ENCODE data around the gene SMARCD1.
"Not testable (repeated sequence)": the region's sequence is repeated elsewhere in the genome, so short reads cannot be mapped to it uniquely, and the experiment has no call there.

The SMARCD1 gene

DNA sequence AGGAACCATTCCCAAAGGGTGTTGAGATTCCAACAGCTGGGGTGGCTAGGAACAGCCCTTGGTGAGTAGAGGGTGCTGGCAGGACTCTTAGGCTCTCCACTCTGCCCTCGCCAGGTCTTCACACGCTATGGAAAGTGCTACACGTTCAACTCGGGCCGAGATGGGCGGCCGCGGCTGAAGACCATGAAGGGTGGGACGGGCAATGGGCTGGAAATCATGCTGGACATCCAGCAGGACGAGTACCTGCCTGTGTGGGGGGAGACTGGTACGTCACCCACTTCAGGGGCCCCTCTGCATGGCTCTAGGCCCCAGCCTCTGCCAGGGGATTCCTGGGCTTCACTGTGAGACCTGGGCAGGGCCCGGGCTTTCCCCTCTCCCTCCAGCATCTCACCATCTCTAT, 8.0 kb upstream of the SMARCD1 start:
- no peak for DNase-seq (ENCODE audit: low spot score)

DNA sequence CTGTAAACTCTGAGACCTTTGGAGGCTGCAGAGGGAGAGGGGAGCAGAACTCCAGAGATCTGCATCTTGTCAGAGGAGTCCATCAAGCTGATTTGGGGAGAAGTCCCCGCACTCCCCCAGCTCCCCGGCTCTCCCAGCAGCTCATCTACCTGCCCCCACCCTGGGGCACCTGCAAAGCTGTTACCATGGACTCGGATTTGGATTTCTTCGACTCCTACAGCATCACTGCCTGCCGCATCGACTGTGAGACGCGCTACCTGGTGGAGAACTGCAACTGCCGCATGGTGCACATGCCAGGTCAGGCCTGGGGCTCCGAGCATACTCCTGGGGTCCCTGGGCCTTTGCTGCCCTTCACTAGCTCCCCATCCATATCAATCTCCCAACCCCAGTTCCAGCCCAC, 6.9 kb upstream of the SMARCD1 start:
- DNase-seq (ENCODE audit: low spot score): no peak

DNA sequence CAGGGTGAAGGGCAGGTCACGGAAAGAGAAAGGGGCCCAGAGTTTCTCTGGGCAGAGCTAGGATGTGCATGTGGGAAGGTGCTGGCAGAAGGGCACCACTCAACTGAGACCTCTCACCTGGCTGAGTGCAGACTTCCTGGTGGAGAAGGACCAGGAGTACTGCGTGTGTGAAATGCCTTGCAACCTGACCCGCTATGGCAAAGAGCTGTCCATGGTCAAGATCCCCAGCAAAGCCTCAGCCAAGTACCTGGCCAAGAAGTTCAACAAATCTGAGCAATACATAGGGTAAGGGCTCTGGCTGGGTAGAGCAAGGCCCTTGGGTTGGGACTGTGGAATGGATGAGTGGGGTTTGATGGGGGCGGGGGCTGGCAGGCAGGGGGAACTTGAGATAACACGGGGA, 5.4 kb upstream of the SMARCD1 start:
- DNase-seq (ENCODE audit: low spot score): no peak

DNA sequence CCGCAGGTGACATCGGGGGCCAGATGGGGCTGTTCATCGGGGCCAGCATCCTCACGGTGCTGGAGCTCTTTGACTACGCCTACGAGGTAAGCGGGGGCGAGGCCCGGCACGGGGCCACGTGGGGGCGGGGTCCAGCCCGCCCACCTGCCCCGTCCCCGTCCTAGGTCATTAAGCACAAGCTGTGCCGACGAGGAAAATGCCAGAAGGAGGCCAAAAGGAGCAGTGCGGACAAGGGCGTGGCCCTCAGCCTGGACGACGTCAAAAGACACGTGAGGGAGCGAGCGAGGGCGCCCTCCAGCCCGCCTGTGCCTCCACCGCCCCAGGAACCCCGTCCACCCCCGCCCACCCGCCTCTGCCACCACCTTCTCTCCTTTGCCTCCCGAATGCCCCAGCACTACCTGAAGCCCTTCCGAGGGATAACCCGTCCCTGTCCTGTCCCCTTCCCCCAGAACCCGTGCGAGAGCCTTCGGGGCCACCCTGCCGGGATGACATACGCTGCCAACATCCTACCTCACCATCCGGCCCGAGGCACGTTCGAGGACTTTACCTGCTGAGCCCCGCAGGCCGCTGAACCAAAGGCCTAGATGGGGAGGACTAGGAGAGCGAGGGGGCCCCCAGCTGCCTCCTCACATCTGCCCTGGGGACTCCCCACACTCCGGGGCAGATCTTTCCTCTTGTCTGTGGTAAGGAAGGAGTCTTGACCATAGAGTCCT, 3.9 kb upstream of the SMARCD1 start:
- no peak for DNase-seq (ENCODE audit: low spot score)

DNA sequence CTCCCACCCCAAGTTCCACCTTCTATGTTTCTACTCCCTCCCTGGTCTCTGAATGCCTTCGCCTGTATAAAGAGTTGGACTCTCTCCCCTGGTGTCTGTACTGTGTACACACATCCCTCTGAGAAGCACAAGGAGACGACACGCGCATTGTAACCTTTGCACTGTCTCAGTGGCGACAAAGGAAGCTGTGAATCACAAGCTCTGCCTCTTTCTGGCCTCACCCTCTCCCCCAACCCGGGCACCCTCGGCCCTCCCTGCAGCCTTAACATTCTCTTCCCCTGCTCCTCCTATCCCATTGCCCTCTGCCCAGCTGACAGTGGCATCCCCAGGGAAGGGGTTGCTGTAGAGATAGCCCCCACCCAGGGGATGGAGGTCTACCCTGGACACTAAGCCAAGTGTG, 2.5 kb upstream of the SMARCD1 start:
- no peak for DNase-seq (ENCODE audit: low spot score)

DNA sequence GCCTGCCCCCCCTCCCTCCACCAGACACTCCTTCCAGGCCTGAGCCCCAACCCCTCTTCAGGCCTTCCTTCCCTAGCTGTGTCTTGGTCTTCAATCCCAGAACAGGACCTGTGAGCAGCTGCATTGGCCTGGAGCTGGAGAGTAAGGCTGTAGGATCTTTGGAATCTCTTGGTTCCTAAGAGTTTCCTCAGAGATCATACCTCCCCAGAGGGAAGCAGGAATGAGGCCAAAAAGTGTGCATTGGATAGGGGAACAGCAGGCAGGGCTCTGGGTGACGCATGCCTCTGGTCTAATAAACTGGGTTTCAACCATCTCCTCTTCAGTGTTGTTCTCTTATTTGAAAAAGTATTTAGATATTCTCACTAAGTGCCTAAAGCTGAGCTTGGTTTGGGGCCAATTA, 1.8 kb upstream of the SMARCD1 start:
- no peak for DNase-seq (ENCODE audit: low spot score)

DNA sequence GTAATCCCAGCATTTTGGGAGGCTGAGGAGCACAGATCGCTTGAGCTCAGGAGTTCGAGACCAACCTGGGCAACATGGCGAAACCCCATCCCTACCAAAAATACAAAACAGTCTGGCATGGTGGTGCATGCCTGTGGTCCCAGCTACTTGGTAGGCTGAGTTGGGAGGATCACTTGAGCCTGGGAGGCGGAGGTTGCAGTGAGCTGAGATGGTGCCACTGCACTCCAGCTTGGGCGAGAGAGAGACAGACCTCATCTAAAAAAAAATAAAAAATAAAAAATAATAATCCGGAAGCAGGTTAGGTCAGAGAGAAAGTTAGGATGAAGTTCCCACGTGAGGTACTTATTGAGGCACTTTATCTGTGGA, 750 bp upstream of the SMARCD1 start:
- DNase-seq (ENCODE audit: low spot score): not testable (repeated sequence)

DNA sequence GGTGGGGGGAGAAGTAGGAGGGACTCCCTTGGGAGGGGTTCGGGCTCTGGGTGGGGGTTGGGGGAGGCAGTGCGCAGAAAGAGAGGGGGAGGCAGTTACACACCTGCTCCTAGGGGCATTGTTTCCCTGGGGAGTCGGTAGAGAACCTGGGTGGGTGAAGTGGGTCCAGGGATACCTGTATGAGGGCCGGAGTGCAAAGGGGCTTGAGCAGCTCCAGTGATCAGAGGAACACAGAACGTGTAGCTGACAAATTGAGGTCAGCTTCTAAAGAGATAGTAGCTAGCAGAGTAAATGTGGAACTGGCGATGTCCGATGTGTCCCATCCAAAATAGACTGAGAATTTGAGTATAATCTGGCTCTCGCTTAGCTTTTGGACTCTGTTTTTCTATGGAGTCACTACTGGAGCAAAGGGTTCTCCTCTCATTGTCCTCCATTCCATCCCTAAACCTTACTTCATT, 502 bp downstream of the SMARCD1 start:
- no peak for DNase-seq (ENCODE audit: low spot score)

DNA sequence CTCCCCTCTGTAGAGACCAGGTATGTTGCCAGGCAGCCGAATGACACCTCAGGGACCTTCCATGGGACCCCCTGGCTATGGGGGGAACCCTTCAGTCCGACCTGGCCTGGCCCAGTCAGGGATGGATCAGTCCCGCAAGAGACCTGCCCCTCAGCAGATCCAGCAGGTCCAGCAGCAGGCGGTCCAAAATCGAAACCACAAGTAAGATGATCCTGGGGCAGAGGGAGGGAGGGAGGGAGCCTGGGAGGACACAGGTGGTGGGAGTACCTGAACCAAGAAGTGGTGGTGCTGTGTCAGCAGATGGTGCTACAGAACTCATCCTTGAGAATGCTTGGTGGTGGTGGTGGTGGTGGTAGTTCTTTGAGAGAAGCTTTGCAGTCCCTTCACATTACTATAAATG, 1.0 kb downstream of the SMARCD1 start:
- no peak for DNase-seq (ENCODE audit: low spot score)

DNA sequence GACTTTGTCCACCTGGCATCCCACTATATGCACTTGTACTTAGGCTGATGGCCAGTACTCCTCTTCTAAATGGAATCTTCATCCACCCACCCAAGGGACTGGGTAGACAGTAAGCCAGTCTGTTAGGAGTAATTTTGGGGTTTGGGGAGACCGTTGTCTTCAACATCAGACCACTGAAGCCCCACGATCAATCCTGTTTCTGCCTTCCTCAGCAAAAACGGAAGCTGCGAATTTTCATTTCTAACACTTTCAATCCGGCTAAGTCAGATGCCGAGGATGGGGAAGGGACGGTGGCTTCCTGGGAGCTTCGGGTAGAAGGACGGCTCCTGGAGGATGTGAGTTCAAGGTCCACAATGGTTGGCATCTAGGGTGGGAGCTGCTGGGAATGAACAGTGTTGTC, 2.0 kb downstream of the SMARCD1 start:
- no peak for DNase-seq (ENCODE audit: low spot score)

DNA sequence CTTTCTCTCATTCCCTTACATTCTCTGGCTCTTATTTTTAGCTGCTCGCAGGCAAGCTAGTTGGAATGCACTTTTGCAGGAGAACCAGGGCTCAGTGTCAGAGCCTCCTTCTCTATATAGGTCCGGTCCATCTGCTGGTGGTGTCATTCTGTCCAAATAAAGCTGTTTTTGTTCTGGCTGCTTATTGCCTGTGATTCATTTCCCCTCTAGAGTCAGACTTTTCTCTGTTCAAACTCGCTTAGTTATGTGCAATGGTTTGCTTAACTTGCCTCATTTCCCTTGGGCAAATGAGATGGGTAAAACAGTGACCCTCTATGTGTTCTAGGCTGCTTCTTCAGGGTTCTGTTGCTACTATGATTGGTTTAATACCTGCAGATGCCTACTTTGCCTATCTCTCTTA, 2.9 kb downstream of the SMARCD1 start:
- DNase-seq (ENCODE audit: low spot score): peak; percentile 40

DNA sequence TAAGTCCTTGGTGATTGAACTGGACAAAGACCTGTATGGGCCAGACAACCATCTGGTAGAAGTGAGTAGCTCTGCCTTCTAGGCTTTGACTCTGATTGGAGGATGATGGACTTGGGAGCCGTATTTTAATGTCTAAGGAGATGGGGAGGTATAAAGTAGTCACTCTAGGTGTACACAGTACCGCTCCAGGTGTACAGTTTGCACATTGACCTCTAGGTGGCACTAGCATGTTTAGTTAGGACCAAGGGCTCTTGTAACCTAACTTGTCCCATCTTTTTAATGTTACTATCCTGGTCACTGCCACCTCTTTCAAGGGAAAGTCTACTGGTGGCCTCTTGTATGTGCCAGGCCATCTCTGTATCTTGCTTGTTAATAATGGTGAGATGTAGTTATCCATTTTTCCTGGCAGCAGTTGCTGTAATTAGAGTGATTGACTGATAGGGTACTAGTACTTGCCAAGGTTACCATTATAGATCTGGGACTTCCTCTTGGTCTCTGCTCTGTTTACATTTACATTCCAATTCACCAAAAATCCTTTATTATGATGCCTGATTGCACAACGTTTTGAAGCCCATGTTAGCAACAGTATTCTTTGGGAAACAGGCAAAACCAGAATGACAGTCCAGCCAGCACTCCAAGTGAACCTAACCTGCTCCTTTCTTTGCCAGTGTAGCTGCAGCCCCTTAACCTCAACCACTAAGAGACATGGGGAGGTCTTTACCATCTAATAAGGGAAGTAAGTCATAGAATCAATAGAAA, 3.6 kb downstream of the SMARCD1 start:
- peak; percentile 49 for DNase-seq (ENCODE audit: low spot score)

DNA sequence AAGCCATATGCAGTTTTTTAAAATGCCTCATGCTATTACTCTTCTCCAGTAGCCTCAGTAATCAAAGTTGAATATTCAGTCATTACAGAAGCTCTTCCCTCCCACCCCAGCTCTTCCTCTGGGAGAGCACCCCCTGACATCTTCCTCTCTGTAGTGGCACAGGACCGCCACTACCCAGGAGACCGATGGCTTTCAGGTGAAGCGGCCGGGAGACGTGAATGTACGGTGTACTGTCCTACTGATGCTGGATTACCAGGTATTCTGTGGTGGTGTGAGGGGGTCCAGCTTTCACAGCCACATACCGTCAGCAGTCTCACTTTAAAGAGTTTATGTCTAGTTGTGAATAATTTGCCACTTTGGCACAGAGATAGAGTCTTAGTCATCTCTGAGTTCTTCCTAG, 4.6 kb downstream of the SMARCD1 start:
- no peak for DNase-seq (ENCODE audit: low spot score)

DNA sequence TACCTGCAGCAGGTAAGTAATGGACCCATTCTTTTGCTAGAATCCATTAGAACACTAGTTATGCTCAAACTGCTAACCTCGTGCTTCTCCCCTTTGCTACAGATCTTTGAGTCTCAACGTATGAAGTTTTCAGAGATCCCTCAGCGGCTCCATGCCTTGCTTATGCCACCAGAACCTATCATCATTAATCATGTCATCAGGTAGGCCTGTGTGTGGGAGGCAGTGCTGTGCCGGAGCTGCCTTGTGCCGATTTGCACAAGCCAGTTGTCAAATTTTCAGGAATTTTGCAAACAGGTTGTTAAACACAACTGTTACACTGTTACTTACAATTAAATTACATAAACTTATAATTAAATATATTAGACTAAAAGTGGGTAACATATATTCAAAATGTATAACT, 5.2 kb downstream of the SMARCD1 start:
- DNase-seq (ENCODE audit: low spot score): no peak

DNA sequence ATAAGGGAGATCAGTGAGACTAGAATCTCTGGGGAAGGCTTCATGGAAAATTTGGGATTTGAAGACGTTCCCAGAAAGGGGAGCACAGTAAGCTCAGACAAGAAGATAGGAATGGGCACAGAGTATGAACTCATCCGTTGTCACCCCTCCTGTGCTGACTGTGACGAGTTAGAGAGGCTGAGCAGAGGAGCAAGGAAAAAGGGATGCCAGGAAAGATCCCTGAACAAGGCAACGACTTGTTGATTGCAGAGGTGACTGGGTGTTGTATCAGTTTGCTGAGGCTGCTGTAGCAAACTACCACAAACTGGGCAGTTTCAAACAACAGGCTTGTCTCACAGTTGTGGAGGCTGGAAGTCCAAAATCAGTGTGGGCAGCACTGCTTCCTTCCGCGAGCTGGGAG, 12.8 kb downstream of the SMARCD1 start:
- DNase-seq (ENCODE audit: low spot score): no peak

DNA sequence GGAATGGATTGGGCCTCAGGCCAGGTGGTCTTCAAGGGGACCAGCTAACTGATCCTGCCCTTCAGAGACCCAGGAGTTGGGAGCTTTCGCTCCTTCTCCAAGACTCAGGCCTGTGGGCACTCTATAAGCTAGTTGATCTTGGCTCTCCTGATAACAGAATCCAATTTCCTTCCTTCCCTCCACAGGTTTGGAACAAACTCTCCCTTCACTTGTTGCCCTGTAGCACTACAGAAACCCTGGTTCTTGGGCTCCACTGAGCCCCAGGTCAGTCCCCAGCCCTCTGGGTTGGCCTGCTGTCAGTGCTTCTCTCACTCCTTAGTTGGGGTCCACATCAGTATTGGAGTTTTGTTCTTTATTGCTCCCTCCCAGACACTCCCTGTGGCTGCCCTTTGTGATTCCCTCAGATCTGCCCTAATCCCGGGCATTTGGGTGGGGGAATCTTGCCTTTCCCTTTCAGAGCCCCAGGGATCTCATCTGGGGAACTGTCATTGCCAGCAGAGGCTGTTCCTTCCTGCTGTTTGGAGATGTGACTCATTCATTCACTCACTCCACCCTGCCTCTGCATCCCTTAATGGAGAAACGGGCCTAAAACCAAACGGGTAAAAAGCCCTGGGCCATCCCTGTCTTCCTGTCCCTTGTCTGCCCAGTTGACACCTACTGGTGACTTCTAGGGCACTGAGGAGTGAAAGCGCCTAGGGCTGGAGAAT, 14.3 kb downstream of the SMARCD1 start:
- peak; percentile 81 for DNase-seq (ENCODE audit: low spot score)

DNA sequence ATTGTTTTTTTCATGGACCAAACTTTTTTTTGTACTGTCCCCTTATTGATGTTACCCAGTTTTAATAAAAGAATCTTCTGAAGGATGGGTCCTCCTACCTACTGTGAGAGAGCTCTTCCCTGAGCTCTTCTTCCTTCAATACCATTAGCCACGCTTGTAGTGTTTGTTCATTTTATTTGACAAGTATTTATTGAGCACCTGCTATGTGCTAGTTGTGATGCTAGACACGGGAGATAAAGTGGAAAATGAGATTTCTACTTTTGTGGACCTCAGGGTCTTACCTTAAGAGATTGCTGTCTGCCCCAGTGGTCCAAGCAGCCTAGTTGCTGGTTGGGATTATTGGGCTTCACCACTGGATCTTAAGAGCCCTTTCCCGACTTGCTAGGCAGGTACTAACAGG, 15.4 kb downstream of the SMARCD1 start:
- DNase-seq (ENCODE audit: low spot score): no peak

DNA sequence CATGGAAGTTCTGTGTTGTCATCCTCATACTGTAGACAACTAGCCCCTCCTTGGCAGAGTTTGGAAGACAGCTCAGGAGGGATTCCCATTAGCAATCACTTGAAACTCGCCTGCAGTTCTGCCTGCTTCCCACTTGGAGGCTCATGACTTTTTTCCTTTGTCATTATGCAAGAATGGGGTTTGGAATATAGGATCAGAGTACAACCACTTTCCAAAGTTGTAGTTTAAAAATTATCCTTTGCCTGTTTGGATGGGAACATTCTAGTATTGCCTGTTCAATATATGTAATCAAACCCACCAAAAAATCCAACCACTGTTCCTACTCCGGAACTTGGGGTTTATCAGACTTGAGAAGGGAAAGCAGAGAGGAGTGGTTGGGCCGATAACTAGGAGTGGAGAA, 16.5 kb downstream of the SMARCD1 start:
- peak; percentile 58 for DNase-seq (ENCODE audit: low spot score)

DNA sequence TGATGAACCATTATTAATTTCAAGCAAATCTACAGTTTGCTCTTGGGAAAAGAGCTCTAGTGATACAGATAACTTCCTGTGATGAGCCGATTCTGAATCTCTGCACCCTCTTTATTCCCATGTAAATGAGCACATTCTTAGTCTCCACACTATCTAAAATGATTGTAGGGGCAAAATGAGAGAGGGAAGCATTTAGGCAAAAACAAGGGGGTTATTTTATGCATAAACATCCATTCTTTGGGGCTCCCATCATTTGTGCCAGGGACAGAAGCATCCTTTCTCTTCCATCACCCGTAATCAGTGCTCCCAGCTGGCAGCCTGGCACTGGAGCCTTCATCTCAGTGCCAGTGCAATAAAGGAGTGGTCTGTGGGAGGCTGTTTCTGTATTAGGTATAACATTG, 17.0 kb downstream of the SMARCD1 start:
- no peak for DNase-seq (ENCODE audit: low spot score)

DNA sequence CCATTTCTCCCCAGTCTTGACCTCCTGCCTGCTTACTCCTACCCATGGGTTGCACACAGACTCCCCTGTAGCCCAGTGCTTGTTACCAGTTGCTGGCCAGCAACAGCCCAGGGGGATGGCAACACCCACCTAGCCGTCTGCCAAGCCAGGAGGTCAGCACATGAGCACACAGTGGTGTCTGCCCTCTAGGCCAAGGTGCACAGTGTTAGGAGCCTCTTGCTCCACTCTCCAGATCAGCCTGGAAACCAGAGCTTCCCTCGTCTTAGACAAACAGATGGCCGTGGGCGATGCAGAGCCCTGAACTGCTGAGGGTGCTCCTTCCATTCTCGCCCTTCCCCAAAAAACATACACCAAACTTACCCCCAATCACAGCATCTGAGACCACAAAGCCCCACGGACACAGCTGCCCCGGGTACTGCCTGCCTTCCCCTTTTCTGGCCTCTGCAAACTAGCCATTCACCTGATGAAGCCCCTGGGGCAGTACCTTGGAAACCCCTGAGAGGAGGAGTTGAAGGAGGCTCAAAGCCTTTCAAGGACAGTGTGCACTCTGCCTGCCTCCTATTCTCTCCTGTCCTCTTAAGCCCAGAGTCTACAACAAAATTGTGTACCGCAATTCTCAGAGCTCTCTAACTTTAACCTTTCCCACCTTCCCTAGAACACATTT, 17.6 kb downstream of the SMARCD1 start:
- no peak for DNase-seq (ENCODE audit: low spot score)

DNA sequence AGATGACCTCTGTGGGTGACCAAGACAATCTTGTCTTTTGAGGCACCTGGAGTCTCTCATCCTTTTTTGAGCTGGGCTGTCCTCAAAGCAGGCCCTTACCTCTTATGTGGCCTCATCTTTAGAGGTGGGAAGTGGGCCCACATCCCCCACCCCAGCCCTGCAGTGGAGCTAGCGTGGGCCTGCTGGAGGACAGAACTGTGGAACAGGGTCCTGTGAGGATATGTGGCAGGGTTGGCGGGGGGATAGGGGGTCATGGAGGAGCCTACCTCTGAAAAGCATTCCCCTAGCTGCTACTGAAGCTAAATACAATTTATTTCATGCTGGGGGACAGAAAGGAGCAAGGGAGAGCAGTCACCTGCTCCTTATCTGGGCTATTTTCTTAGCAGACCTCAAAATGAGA, 18.2 kb downstream of the SMARCD1 start:
- DNase-seq (ENCODE audit: low spot score): no peak

DNA sequence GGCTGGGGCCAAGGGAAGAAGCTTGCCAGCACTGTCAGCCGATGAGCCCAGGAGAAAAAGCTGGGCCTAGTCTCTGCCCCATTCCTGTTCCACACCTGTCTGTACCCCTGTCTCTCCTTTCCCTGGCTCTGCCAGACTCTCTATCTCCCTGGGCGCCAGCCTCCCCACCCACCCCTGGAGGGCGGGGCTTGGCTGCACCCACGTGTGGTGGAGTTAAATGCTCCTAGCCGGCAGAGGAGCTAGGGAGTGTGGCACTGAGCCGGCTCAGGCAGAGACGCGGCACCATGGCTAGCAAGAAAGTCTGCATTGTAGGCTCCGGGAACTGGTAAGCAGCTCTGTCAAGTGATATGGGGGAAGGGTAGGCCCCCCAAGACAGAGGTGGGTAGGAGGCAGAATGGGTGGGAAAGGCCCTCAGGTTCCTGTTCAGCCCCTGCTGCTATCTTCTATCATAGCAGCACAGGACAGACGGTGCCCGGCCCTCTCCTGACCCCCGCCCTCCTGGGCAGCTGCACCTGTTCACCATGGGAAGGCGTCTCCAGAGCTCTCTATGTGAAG, 18.7 kb downstream of the SMARCD1 start, which contains the start of gene GPD1:
Gene GPD1 (plus strand): TSS at position 242 of the 555 bp plus-strand sequence. CDS start 43 bp downstream, at position 285.
- peak; percentile 70 for DNase-seq (ENCODE audit: low spot score)
